SK-N-SH treated with all-trans-retinoic acid at 6 μM for 48 hours (cell line): ENCODE data around the gene TMTC2.

Experiments
- ATAC-seq: fragments of 200-7000 bp; cut with Tn5 transposase; 3 replicates; pipeline ENCODE4 v1.9.1; 2020; ENCODE audit warnings: mild to moderate bottlenecking, moderate library complexity
- ARNTL ChIP-seq: fragments of 450-650 bp; formaldehyde crosslinking; IDR thresholded peaks from 2 replicates; pipeline ENCODE4 v1.5.0; 2020; ENCODE audit warnings: low read depth, mild to moderate bottlenecking, moderate library complexity, borderline replicate concordance
- BACH2 ChIP-seq: fragments of 250-450 bp; sonication (Bioruptor Pico); IDR thresholded peaks from 2 replicates; pipeline ENCODE4 v1.9.0; 2021; ENCODE audit warnings: mild to moderate bottlenecking, borderline replicate concordance
- CREB5 ChIP-seq: fragments of 250-450 bp; sonication (Bioruptor Pico); IDR thresholded peaks from 2 replicates; pipeline ENCODE4 v1.5.1; 2020; ENCODE audit warnings: low read depth, mild to moderate bottlenecking, moderate library complexity
- CSDC2 ChIP-seq: fragments of 250-450 bp; sonication (Bioruptor Pico); IDR thresholded peaks from 2 replicates; pipeline ENCODE4 v1.5.0; 2020; ENCODE audit warnings: mild to moderate bottlenecking, moderate library complexity
- ESRRG ChIP-seq: fragments of 250-450 bp; sonication (Bioruptor Pico); IDR thresholded peaks from 2 replicates; pipeline ENCODE4 v1.6.1; 2021; ENCODE audit warnings: mild to moderate bottlenecking
- ISL1 ChIP-seq: fragments of 250-450 bp; sonication (Bioruptor Pico); IDR thresholded peaks from 2 replicates; pipeline ENCODE4 v2.1.2; 2022; ENCODE audit warnings: mild to moderate bottlenecking, moderate library complexity
- OSR1 ChIP-seq: fragments of 250-450 bp; sonication (Bioruptor Pico); IDR thresholded peaks from 2 replicates; pipeline ENCODE4 v1.8.0; 2022; ENCODE audit warnings: moderate library complexity, mild to moderate bottlenecking, inconsistent platforms
- POU6F1 ChIP-seq: fragments of 250-450 bp; sonication (Bioruptor Pico); IDR thresholded peaks from 2 replicates; pipeline ENCODE4 v1.8.0; 2021; ENCODE audit warnings: low read depth, mild to moderate bottlenecking, moderate library complexity, borderline replicate concordance
- PPARA ChIP-seq: fragments of 250-450 bp; sonication (Bioruptor Pico); IDR thresholded peaks from 2 replicates; pipeline ENCODE4 v1.5.0; 2020; ENCODE audit warnings: mild to moderate bottlenecking, borderline replicate concordance
- RARB ChIP-seq: fragments of 250-450 bp; sonication (Bioruptor Pico); IDR thresholded peaks from 2 replicates; pipeline ENCODE4 v1.8.0; 2021; ENCODE audit warnings: mild to moderate bottlenecking, moderate library complexity
- SNAI2 ChIP-seq: fragments of 250-450 bp; sonication (Bioruptor Pico); IDR thresholded peaks from 2 replicates; pipeline ENCODE4 v1.5.0; 2020; ENCODE audit warnings: mild to moderate bottlenecking, moderate library complexity
- TCF4 ChIP-seq: fragments of 250-450 bp; sonication (Bioruptor Pico); IDR thresholded peaks from 2 replicates; pipeline ENCODE4 v1.8.0; 2021; ENCODE audit warnings: mild to moderate bottlenecking, moderate library complexity, borderline replicate concordance
- TOX ChIP-seq: fragments of 250-450 bp; sonication (Bioruptor Pico); IDR thresholded peaks from 2 replicates; pipeline ENCODE4 v1.8.0; 2021; ENCODE audit warnings: mild to moderate bottlenecking, moderate library complexity, borderline replicate concordance
- ZC3H10 ChIP-seq: fragments of 250-450 bp; sonication (Bioruptor Pico); IDR thresholded peaks from 2 replicates; pipeline ENCODE4 v1.5.1; 2021; ENCODE audit warnings: mild to moderate bottlenecking, moderate library complexity
- ZFP3 ChIP-seq: fragments of 250-450 bp; sonication (Bioruptor Pico); IDR thresholded peaks from 2 replicates; pipeline ENCODE4 v1.5.0; 2020; ENCODE audit warnings: mild to moderate bottlenecking, moderate library complexity
- ZFP30 ChIP-seq: fragments of 450-650 bp; formaldehyde crosslinking; IDR thresholded peaks from 2 replicates; pipeline ENCODE4 v1.5.0; 2022; ENCODE audit warnings: mild to moderate bottlenecking, moderate library complexity
- ZNF565 ChIP-seq: fragments of 450-650 bp; formaldehyde crosslinking; conservative IDR thresholded peaks from 2 replicates; pipeline ENCODE4 v1.5.0; 2020; ENCODE audit warnings: low read depth, mild to moderate bottlenecking, moderate library complexity
- ZNF70 ChIP-seq: fragments of 450-650 bp; formaldehyde crosslinking; IDR thresholded peaks from 2 replicates; pipeline ENCODE4 v1.5.0; 2020; ENCODE audit warnings: mild to moderate bottlenecking, moderate library complexity
- ZNF8 ChIP-seq: fragments of 450-650 bp; formaldehyde crosslinking; IDR thresholded peaks from 2 replicates; pipeline ENCODE4 v1.5.0; 2020; ENCODE audit warnings: mild to moderate bottlenecking, moderate library complexity
- TF ChIP-seq, protein P1 (sequence below): fragments of 250-450 bp; sonication (Bioruptor Pico); IDR thresholded peaks from 2 replicates; pipeline ENCODE4 v1.5.0; 2020; ENCODE audit warnings: mild to moderate bottlenecking, moderate library complexity
- TF ChIP-seq, protein P2 (sequence below): fragments of 250-450 bp; sonication (Bioruptor Pico); IDR thresholded peaks from 2 replicates; pipeline ENCODE4 v1.5.1; 2021; ENCODE audit warnings: mild to moderate bottlenecking, moderate library complexity

The TMTC2 gene

DNA sequence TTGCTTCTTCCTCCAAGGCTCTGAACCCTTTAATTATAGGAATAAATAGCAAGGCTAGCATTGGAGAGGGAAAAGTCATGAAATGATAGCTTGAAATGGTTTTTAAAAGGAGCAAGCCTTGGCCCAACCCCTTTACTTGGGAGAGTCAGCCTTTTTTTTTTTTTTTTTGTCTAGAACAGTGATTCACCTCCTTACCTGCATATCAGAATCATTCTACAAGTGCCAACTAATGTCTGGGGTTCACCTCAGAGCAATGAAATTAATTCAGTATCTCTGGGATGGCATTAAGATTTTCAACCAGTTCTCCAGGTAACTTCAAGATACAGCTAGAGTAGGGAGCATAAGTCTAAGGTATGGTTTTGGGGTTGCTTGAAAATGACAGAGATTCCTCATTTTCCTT, 41.3 kb upstream of the TMTC2 start:
- TF ChIP-seq, protein P1, sequence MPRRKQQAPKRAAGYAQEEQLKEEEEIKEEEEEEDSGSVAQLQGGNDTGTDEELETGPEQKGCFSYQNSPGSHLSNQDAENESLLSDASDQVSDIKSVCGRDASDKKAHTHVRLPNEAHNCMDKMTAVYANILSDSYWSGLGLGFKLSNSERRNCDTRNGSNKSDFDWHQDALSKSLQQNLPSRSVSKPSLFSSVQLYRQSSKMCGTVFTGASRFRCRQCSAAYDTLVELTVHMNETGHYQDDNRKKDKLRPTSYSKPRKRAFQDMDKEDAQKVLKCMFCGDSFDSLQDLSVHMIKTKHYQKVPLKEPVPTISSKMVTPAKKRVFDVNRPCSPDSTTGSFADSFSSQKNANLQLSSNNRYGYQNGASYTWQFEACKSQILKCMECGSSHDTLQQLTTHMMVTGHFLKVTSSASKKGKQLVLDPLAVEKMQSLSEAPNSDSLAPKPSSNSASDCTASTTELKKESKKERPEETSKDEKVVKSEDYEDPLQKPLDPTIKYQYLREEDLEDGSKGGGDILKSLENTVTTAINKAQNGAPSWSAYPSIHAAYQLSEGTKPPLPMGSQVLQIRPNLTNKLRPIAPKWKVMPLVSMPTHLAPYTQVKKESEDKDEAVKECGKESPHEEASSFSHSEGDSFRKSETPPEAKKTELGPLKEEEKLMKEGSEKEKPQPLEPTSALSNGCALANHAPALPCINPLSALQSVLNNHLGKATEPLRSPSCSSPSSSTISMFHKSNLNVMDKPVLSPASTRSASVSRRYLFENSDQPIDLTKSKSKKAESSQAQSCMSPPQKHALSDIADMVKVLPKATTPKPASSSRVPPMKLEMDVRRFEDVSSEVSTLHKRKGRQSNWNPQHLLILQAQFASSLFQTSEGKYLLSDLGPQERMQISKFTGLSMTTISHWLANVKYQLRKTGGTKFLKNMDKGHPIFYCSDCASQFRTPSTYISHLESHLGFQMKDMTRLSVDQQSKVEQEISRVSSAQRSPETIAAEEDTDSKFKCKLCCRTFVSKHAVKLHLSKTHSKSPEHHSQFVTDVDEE (CRISPR knock-in tag) = no peak
- TF ChIP-seq PPARA (CRISPR knock-in tag) = no peak
- no peak for TF ChIP-seq ISL1 (CRISPR knock-in tag)
- no peak for TF ChIP-seq ESRRG (CRISPR knock-in tag)
- TF ChIP-seq TCF4 (CRISPR knock-in tag) = no peak
- TF ChIP-seq SNAI2 (CRISPR knock-in tag) = no peak
- no peak for TF ChIP-seq CSDC2 (CRISPR knock-in tag)
- no peak for TF ChIP-seq CREB5 (CRISPR knock-in tag)
- no peak for TF ChIP-seq ZFP30
- TF ChIP-seq ZNF70 (CRISPR knock-in tag) = no peak
- no peak for TF ChIP-seq RARB (CRISPR knock-in tag)
- no peak for TF ChIP-seq BACH2 (CRISPR knock-in tag)
- TF ChIP-seq, protein P2, sequence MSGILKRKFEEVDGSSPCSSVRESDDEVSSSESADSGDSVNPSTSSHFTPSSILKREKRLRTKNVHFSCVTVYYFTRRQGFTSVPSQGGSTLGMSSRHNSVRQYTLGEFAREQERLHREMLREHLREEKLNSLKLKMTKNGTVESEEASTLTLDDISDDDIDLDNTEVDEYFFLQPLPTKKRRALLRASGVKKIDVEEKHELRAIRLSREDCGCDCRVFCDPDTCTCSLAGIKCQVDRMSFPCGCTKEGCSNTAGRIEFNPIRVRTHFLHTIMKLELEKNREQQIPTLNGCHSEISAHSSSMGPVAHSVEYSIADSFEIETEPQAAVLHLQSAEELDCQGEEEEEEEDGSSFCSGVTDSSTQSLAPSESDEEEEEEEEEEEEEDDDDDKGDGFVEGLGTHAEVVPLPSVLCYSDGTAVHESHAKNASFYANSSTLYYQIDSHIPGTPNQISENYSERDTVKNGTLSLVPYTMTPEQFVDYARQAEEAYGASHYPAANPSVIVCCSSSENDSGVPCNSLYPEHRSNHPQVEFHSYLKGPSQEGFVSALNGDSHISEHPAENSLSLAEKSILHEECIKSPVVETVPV = no peak
- TF ChIP-seq OSR1 = no peak
- no peak for TF ChIP-seq TOX (CRISPR knock-in tag)
- no peak for TF ChIP-seq ZC3H10 (CRISPR knock-in tag)
- no peak for TF ChIP-seq ZNF565 (CRISPR knock-in tag)
- TF ChIP-seq ARNTL (CRISPR knock-in tag) = no peak
- no peak for TF ChIP-seq POU6F1
- no peak for TF ChIP-seq ZFP3 (CRISPR knock-in tag)
- TF ChIP-seq, all 23 proteins: peak for 0
- no peak for ATAC-seq

DNA sequence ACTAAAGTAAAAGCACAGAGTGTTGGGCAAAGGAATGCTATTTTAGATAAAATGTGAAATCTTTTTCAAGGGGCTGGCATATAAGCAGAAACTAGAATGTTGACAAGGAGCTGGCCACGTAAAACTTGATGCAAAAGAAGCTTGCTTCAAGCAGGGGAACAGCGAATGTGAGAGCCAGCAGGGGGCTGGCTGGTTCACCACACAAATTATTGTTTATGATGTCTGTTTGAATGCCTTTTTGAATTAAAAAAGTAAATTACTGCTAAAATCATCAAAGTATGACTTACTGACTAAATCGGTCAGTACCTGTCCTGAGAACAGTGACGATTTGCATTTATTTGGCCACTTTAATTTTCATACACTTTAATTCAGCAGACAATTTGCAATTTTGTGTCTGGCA, 38.9 kb upstream of the TMTC2 start:
- no peak for ATAC-seq
- TF ChIP-seq CSDC2 (CRISPR knock-in tag) = no peak
- no peak for TF ChIP-seq RARB (CRISPR knock-in tag)
- no peak for TF ChIP-seq CREB5 (CRISPR knock-in tag)

GRCh38 chr12:82648259-82648909, 38.3 kb upstream of the TMTC2 start:
- TF ChIP-seq CSDC2 (CRISPR knock-in tag) = no peak
- no peak for TF ChIP-seq ZNF565 (CRISPR knock-in tag)
- TF ChIP-seq, protein P2 = no peak
- no peak for TF ChIP-seq ZNF8
- no peak for TF ChIP-seq ZNF70 (CRISPR knock-in tag)
- TF ChIP-seq ZFP3 (CRISPR knock-in tag) = no peak
- no peak for TF ChIP-seq CREB5 (CRISPR knock-in tag)
- no peak for TF ChIP-seq BACH2 (CRISPR knock-in tag)
- no peak for ATAC-seq
